Calu3 (cell line): ENCODE measurements around the gene ATXN7. TPM values are rescaled to one million over a fixed set of nuclear protein-coding genes. Genes with fewer than 3 reads are reported as not detected.

Experiments
- BruUV-seq: library from RNA; stranded (reverse); fragments of 400-500 nt; replicated peaks from 2 replicates; lab custom pipeline; 2021; lab: Mats Ljungman, UMichigan
- CTCF ChIA-PET: fragments of 300-600 bp; sonication (Branson Sonifier 250); formaldehyde crosslinking; loops from one replicate; lab custom pipeline; 2022; ENCODE audit warnings: antibody characterized with exemption; lab: Charles Lee
- DNase-seq: peaks from one replicate; pipeline ENCODE4 v3.0.0; 2022
- H3K27ac Mint-ChIP-seq: one replicate; pipeline ENCODE4 v1.8.0; 2022; ENCODE audit warnings: mixed read lengths; ENCODE audit not compliant: unreplicated experiment
- H3K27me3 Mint-ChIP-seq: one replicate; pipeline ENCODE4 v1.8.0; 2022; ENCODE audit warnings: mixed read lengths; ENCODE audit not compliant: unreplicated experiment
- H3K36me3 Mint-ChIP-seq: one replicate; pipeline ENCODE4 v1.8.0; 2022; ENCODE audit warnings: mild to moderate bottlenecking, moderate library complexity, mixed read lengths; ENCODE audit not compliant: insufficient read depth, unreplicated experiment
- H3K4me1 Mint-ChIP-seq: one replicate; pipeline ENCODE4 v1.8.0; 2022; ENCODE audit warnings: mild to moderate bottlenecking, low read depth, mixed read lengths; ENCODE audit not compliant: unreplicated experiment
- H3K4me3 Mint-ChIP-seq: one replicate; pipeline ENCODE4 v1.8.0; 2022; ENCODE audit warnings: mild to moderate bottlenecking, low read depth, moderate library complexity, mixed read lengths; ENCODE audit not compliant: unreplicated experiment
- H3K9me3 Mint-ChIP-seq: one replicate; pipeline ENCODE4 v1.8.0; 2022; ENCODE audit warnings: low read depth, mixed read lengths; ENCODE audit not compliant: unreplicated experiment
- intact Hi-C: fragments of 100-400 bp; cut with micrococcal nuclease; formaldehyde crosslinking; loops from one replicate; pipeline ENCODE4 v1.10.0; 2022; ENCODE audit not compliant: unreplicated experiment
- total RNA-seq: library from RNA; stranded (reverse); gene quantifications from 2 replicates; pipeline ENCODE4 v1.2.3, GENCODE V29; 2022
- TF ChIP-seq, protein P1 (sequence below): fragments of 200-600 bp; IDR thresholded peaks from one replicate; pipeline ENCODE4 v1.8.0; 2022; ENCODE audit warnings: antibody characterized with exemption; ENCODE audit not compliant: unreplicated experiment

Gene ATXN7
- total RNA-seq, 1 experiment from 2014 or later = 31.2 TPM

GRCh38 chr3:63966007-63966406, 102.3 kb downstream of the ATXN7 start:
- DNase-seq = no peak
- Mint-ChIP-seq H3K4me1 (peaks cover 29% of the 10 kb centered on the region), H3K36me3 (no peaks in the 10 kb centered on the region), H3K9me3 (no peaks in the 10 kb centered on the region), H3K27ac (no peak overlapping the region), H3K27me3 (no peaks in the 10 kb centered on the region), H3K4me3 (no peak overlapping the region)
- TF ChIP-seq, protein P1, sequence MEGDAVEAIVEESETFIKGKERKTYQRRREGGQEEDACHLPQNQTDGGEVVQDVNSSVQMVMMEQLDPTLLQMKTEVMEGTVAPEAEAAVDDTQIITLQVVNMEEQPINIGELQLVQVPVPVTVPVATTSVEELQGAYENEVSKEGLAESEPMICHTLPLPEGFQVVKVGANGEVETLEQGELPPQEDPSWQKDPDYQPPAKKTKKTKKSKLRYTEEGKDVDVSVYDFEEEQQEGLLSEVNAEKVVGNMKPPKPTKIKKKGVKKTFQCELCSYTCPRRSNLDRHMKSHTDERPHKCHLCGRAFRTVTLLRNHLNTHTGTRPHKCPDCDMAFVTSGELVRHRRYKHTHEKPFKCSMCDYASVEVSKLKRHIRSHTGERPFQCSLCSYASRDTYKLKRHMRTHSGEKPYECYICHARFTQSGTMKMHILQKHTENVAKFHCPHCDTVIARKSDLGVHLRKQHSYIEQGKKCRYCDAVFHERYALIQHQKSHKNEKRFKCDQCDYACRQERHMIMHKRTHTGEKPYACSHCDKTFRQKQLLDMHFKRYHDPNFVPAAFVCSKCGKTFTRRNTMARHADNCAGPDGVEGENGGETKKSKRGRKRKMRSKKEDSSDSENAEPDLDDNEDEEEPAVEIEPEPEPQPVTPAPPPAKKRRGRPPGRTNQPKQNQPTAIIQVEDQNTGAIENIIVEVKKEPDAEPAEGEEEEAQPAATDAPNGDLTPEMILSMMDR = no peak
- BruUV-seq = no TSS peak
- intact Hi-C loops = loop anchor here (10.0 kb wide), 1 partner anchor 101 kb away; the partner anchor contains the start of genes ATXN7 and THOC7
- CTCF ChIA-PET = no interaction called here

DNA sequence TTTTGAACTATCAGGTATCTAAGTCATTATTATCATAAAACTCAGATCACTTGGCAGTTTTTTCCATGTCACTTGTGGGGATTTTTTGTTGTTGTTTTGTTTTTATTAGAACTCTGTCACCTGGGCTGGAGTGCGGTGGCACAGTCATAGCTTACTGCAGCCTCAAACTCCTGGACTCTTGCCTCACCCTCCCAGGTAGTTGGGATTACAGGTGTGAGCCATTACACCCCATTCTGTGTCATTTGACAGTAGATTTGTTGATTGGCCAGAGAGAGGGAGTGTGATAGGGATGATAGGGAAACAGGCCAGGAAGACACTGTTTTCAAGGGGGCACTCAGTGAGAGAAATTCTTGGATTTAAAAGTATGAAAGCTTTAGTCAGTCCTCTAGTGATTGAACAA, 103.2 kb downstream of the ATXN7 start:
- no peaks in the 10 kb centered on the region for H3K36me3 Mint-ChIP-seq
- no peak overlapping the region for H3K27ac Mint-ChIP-seq
- intact Hi-C loops = loop anchor here (10.0 kb wide), 1 partner anchor 102 kb away; the partner anchor contains the start of genes ATXN7 and THOC7
- H3K9me3 Mint-ChIP-seq = no peaks in the 10 kb centered on the region
- CTCF ChIA-PET = interaction anchor here (1.5 kb wide), 1 partner anchor 29 kb away, joined by 3 read pairs; no protein-coding TSS in a partner anchor
- no peak overlapping the region for H3K4me3 Mint-ChIP-seq
- peaks cover 29% of the 10 kb centered on the region for H3K4me1 Mint-ChIP-seq
- no peak for DNase-seq
- TF ChIP-seq, protein P1 = no peak
- BruUV-seq = no TSS peak
- H3K27me3 Mint-ChIP-seq = no peaks in the 10 kb centered on the region

DNA sequence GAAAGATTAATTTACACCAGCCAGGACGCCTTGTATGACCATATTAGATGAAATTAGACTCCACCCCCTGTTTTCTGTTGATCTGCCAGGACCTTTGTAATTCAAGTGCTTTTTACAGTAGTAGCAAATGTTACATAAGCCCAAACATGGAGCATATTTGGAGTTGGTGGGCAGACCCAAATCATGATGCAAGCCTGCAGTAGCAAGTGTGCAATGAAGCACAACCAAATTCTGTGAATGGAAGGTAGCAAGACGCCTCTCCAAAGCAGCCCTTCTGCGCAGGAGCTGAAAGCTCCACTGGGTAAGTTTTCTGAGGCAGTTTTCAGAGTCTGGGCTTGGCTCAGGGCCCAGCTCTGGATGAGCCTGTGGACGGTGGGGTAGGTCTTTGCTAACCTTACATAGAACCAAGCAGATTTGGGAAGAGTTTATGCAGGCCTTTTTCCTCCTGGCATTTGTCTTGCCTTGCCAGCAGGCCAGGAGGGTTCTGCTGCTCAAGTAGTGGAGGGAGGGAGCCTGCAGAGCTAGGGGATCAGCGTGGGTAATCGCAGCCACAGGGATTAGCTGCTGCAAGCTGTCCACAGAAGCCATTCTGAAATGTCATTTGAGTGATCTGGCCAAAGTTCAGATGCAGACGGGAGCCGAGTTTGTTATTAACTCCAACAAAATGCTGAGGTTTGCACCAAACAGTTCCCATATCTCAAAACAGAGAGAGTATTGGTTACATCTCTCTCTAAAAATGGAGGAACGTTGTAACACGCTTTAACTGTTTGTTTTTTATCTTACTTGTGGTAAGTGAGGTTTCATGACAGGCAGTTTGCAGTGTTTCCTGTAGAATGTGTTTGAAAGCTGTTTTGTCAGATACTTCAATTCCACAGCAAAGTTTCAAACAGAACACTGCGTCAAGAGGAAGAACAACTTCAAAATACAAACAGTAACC, 104.3 kb downstream of the ATXN7 start:
- no TSS peak for BruUV-seq
- TF ChIP-seq, protein P1 = no peak
- Mint-ChIP-seq H3K4me1 (peaks cover 29% of the 10 kb centered on the region), H3K27ac (peak overlapping the region; percentile 61), H3K4me3 (peak overlapping the region; percentile 61), H3K9me3 (no peaks in the 10 kb centered on the region), H3K27me3 (no peaks in the 10 kb centered on the region), H3K36me3 (no peaks in the 10 kb centered on the region)
- CTCF ChIA-PET = interaction anchor here (1.5 kb wide), 1 partner anchor 30 kb away, joined by 3 read pairs; no protein-coding TSS in a partner anchor
- DNase-seq = peak; percentile 22
- intact Hi-C loops = loop anchor here (10.0 kb wide), 1 partner anchor 103 kb away; the partner anchor contains the start of genes ATXN7 and THOC7

GRCh38 chr3:63968612-63969350, 105.1 kb downstream of the ATXN7 start:
- CTCF ChIA-PET = interaction anchor here (1.5 kb wide), 1 partner anchor 31 kb away, joined by 3 read pairs; no protein-coding TSS in a partner anchor
- H3K4me1 Mint-ChIP-seq = peaks cover 29% of the 10 kb centered on the region
- intact Hi-C loops = loop anchor here (10.0 kb wide), 1 partner anchor 104 kb away; the partner anchor contains the start of genes ATXN7 and THOC7

More at GRCh38 chr3:63968612-63969350, 105.1 kb downstream of the ATXN7 start:
- Mint-ChIP-seq H3K4me3 (peak overlapping the region; percentile 61), H3K9me3 (no peaks in the 10 kb centered on the region), H3K27ac (peak overlapping the region; percentile 61), H3K36me3 (peaks cover 5% of the 10 kb centered on the region), H3K27me3 (no peaks in the 10 kb centered on the region)
- TF ChIP-seq, protein P1 = no peak
- no peak for DNase-seq
- no TSS peak for BruUV-seq
